Hepatocyte (in vitro differentiated cells): Measurements from ENCODE around the gene CEACAM7. TPM values are rescaled to one million over a fixed set of nuclear protein-coding genes. Genes with fewer than 3 reads are reported as not detected.

Experiments
- DNase-seq: peaks from one replicate; pipeline ENCODE4 v3.0.0-alpha.2; 2016; ENCODE audit warnings: low spot score
- H2AFZ ChIP-seq: fragments of 200-600 bp; sonication (generic); 2 replicates; pipeline ENCODE4 v1.6.0; 2016; ENCODE audit warnings: antibody characterized with exemption, mild to moderate bottlenecking
- H3K27ac ChIP-seq: fragments of 200-600 bp; sonication (generic); 2 replicates; pipeline ENCODE4 v1.5.1; 2016; ENCODE audit warnings: mild to moderate bottlenecking
- H3K27me3 ChIP-seq: fragments of 200-600 bp; sonication (generic); 2 replicates; pipeline ENCODE4 v1.6.1; 2016
- H3K36me3 ChIP-seq: fragments of 200-600 bp; sonication (generic); replicated peaks from 2 replicates; pipeline ENCODE4 v1.5.1; 2016; ENCODE audit warnings: low read depth; ENCODE audit not compliant: insufficient read depth
- H3K4me1 ChIP-seq: fragments of 200-600 bp; sonication (generic); 2 replicates; pipeline ENCODE4 v1.5.1; 2016; ENCODE audit warnings: mild to moderate bottlenecking, moderate library complexity; ENCODE audit not compliant: insufficient read depth
- H3K4me2 ChIP-seq: fragments of 200-600 bp; sonication (generic); 2 replicates; pipeline ENCODE4 v1.6.0; 2016
- H3K4me3 ChIP-seq: fragments of 200-600 bp; sonication (generic); 2 replicates; pipeline ENCODE4 v1.5.1; 2016; ENCODE audit warnings: mild to moderate bottlenecking
- H3K79me2 ChIP-seq: fragments of 200-600 bp; sonication (generic); 2 replicates; pipeline ENCODE4 v1.6.0; 2017; ENCODE audit warnings: mild to moderate bottlenecking
- H3K9me2 ChIP-seq: fragments of 200-600 bp; sonication (generic); replicated peaks from 2 replicates; pipeline ENCODE4 v1.6.0; 2017; ENCODE audit warnings: mild to moderate bottlenecking; ENCODE audit not compliant: insufficient read depth
- H3K9me3 ChIP-seq: fragments of 200-600 bp; sonication (generic); 2 replicates; pipeline ENCODE4 v1.5.1; 2016; ENCODE audit warnings: low read depth, mild to moderate bottlenecking
- H4K20me1 ChIP-seq: fragments of 200-600 bp; sonication (generic); 2 replicates; pipeline ENCODE4 v1.6.0; 2016; ENCODE audit warnings: mild to moderate bottlenecking; ENCODE audit not compliant: insufficient read depth, poor library complexity, severe bottlenecking
- CTCF ChIP-seq: fragments of 200-600 bp; sonication (generic); IDR thresholded peaks from 2 replicates; pipeline ENCODE4 v1.5.1; 2016; ENCODE audit warnings: antibody characterized with exemption, mild to moderate bottlenecking; ENCODE audit not compliant: poor library complexity
- EZH2 ChIP-seq: fragments of 200-600 bp; sonication (generic); IDR thresholded peaks from 2 replicates; pipeline ENCODE4 v1.6.1; 2016; ENCODE audit warnings: antibody characterized with exemption, mild to moderate bottlenecking, borderline replicate concordance
- EZH2phosphoT487 ChIP-seq: fragments of 200-600 bp; sonication (generic); IDR thresholded peaks from one replicate; pipeline ENCODE4 v1.6.1; 2018; ENCODE audit warnings: antibody characterized with exemption, mild to moderate bottlenecking, low read depth, moderate library complexity; ENCODE audit not compliant: unreplicated experiment, severe bottlenecking
- WGBS: methylation state at CpG from one replicate; pipeline ENCODE4 v1.1.6; 2016; ENCODE audit warnings: low lambda C conversion rate; ENCODE audit errors: missing lambda C conversion rate; 5-methylcytosine and 5-hydroxymethylcytosine counted together
- polyA plus RNA-seq: library from polyadenylated mRNA; unstranded; fragments of >200 nt; fragmentation: Nextera tagmentation; extraction: Ambion mirVana; gene quantifications from 2 replicates; pipeline ENCODE4 v1.2.1, GENCODE V29; 2016
- total RNA-seq: library from RNA; depleted of rRNA; stranded (reverse); fragments of >200 nt; gene quantifications from 2 replicates; pipeline ENCODE4 v1.2.3, GENCODE V29; 2014

CEACAM7 gene
- total and polyA plus RNA-seq, 2 experiments from 2014 or later, result 2.7 TPM; not detected in 1

GRCh38 chr19:41705393-41706174 is 17.5 kb upstream of the CEACAM7 start:
- WGBS, result 72% methylated on average over 10 of the region's 10 CpGs
- Histone ChIP-seq H3K4me1 (no peaks in the 10 kb centered on the region), H2AFZ (no peak overlapping the region), H3K79me2 (no peaks in the 10 kb centered on the region), H3K9me2 (no peaks in the 10 kb centered on the region), H4K20me1 (no peaks in the 10 kb centered on the region), H3K4me3 (no peak overlapping the region), H3K9me3 (no peaks in the 10 kb centered on the region), H3K36me3 (no peaks in the 10 kb centered on the region), H3K27me3 (no peaks in the 10 kb centered on the region), H3K4me2 (no peak overlapping the region), H3K27ac (no peak overlapping the region)
- DNase-seq, result peak; percentile 24
- no peak for TF ChIP-seq EZH2phosphoT487
- TF ChIP-seq CTCF, result no peak
- TF ChIP-seq EZH2, result no peak

GRCh38 chr19:41703602-41704293 is 15.7 kb upstream of the CEACAM7 start:
- Histone ChIP-seq H3K4me2 (no peak overlapping the region), H2AFZ (no peak overlapping the region), H3K9me2 (no peaks in the 10 kb centered on the region), H3K27ac (no peak overlapping the region), H3K4me1 (no peaks in the 10 kb centered on the region), H3K27me3 (no peaks in the 10 kb centered on the region), H3K9me3 (no peaks in the 10 kb centered on the region), H3K79me2 (no peaks in the 10 kb centered on the region), H3K36me3 (no peaks in the 10 kb centered on the region), H4K20me1 (no peaks in the 10 kb centered on the region), H3K4me3 (no peak overlapping the region)
- no peak for DNase-seq
- TF ChIP-seq EZH2phosphoT487, result no peak
- TF ChIP-seq EZH2, result no peak
- no peak for TF ChIP-seq CTCF
- WGBS, result 63% methylated on average over 8 of the region's 8 CpGs

- Histone ChIP-seq H3K79me2 (no peaks in the 10 kb centered on the region), H3K36me3 (no peaks in the 10 kb centered on the region), H3K4me3 (no peak overlapping the region), H3K27me3 (no peaks in the 10 kb centered on the region), H3K4me1 (no peaks in the 10 kb centered on the region), H3K9me2 (no peaks in the 10 kb centered on the region), H4K20me1 (no peaks in the 10 kb centered on the region), H3K27ac (no peak overlapping the region), H3K9me3 (no peaks in the 10 kb centered on the region), H2AFZ (no peak overlapping the region), H3K4me2 (no peak overlapping the region)
- DNase-seq, result no peak
- WGBS, result 25% methylated on average over 3 of the region's 3 CpGs
- TF ChIP-seq CTCF (no peak), EZH2phosphoT487 (no peak), EZH2 (no peak)
These were observed 14.1 kb upstream of the CEACAM7 start for GRCh38 chr19:41702171-41702651.
